Immature natural killer cell (primary cell): ENCODE data around the gene MYL2. TPM values are rescaled to one million over a fixed set of nuclear protein-coding genes. Genes with fewer than 3 reads are reported as not detected.

Experiments
- DNase-seq, 3 donors: peaks; one replicate each; pipeline ENCODE4 v3.0.0; 2022; ENCODE audit warnings: mixed read lengths in 1 of 3
- H3K27ac Mint-ChIP-seq, 6 donors: one replicate each; pipeline ENCODE4 v1.8.0; 2020; ENCODE audit warnings: mixed read lengths in 6 of 6, mild to moderate bottlenecking in 5 of 6, inconsistent platforms in 4 of 6, moderate library complexity in 3 of 6
- H3K27me3 Mint-ChIP-seq, 3 donors: one replicate each; pipeline ENCODE4 v1.8.0; 2020 to 2021; ENCODE audit warnings: low read depth in 3 of 3, mild to moderate bottlenecking in 3 of 3, mixed read lengths in 3 of 3, moderate library complexity in 3 of 3, inconsistent platforms in 1 of 3
- H3K36me3 Mint-ChIP-seq, 3 donors: one replicate each; pipeline ENCODE4 v1.8.0; 2020; ENCODE audit warnings: mixed read lengths in 3 of 3, inconsistent platforms in 2 of 3, mild to moderate bottlenecking in 2 of 3
- H3K4me1 Mint-ChIP-seq, 2 donors: one replicate each; pipeline ENCODE4 v1.8.0; 2020; ENCODE audit warnings: inconsistent platforms in 2 of 2, mild to moderate bottlenecking in 2 of 2, mixed read lengths in 2 of 2, moderate library complexity in 1 of 2
- H3K4me3 Mint-ChIP-seq, 5 donors: one replicate each; pipeline ENCODE4 v1.8.0; 2020; ENCODE audit warnings: mild to moderate bottlenecking in 5 of 5, mixed read lengths in 5 of 5, inconsistent platforms in 3 of 5, moderate library complexity in 3 of 5
- H3K9me3 Mint-ChIP-seq, 6 donors: one replicate each; pipeline ENCODE4 v1.8.0; 2020; ENCODE audit warnings: mild to moderate bottlenecking in 6 of 6, mixed read lengths in 6 of 6, inconsistent platforms in 4 of 6, moderate library complexity in 3 of 6
- polyA plus RNA-seq, 3 donors: library from polyadenylated mRNA; unstranded; fragments of 300-500 nt; fragmentation: Illumina TruSeq; gene quantifications; one replicate each; pipeline ENCODE4 v1.2.3, GENCODE V29; 2021

Gene MYL2
- polyA plus RNA-seq, 3 donors from 2014 or later: not detected

DNA sequence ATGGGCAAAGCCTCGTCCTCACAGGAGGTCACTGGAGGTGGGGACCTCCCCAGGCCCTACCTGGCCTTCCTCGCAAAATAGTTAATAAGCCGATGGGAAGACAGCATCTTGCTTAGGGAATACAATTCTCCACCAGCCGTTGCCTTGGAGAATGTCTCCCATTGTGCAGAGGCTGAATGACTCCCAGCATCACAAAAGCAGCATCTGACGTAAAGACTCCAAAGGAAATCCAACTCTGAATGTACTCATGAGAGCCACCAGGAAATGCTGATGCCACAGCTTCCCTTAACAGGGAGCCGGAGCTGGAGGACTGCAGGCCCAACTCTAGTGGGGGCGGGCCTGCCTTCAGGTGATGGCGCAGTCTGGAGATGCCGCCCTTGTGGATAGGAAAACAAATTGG is 58.0 kb downstream of the MYL2 start:
- H3K27ac Mint-ChIP-seq: no peak overlapping the region
- H3K9me3 Mint-ChIP-seq: no peaks in the 10 kb centered on the region
- no peak overlapping the region for H3K4me3 Mint-ChIP-seq
- peaks cover 0 to 3% of the 10 kb centered on the region in 2 donors for H3K4me1 Mint-ChIP-seq
- no peaks in the 10 kb centered on the region for H3K36me3 Mint-ChIP-seq
- H3K27me3 Mint-ChIP-seq: peaks cover 0 to 3% (median 2%) of the 10 kb centered on the region in 3 donors
- DNase-seq: no peak

DNA sequence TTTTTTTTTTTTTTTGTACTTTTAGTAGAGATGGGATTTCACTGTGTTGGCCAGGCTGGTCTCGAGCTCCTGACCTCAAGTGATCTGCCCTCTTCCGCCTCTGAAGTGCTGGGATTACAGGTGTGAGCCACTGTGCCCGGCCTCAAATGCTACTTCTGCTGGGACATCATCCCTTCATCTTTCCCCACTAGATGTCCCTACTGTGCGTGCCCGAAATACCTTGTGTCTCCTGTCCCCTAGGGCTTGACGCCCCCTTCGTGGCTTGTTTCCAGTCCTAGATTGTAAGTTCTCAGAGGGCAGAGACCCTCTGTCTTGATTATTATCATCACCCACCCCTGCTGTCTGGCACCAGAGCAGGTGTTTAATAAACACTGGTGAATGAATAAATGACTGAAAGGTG is 58.6 kb downstream of the MYL2 start:
- Mint-ChIP-seq H3K4me1 (peaks cover 0 to 3% of the 10 kb centered on the region in 2 donors), H3K27me3 (peaks cover 0 to 3% (median 2%) of the 10 kb centered on the region in 3 donors), H3K36me3 (no peaks in the 10 kb centered on the region), H3K9me3 (no peaks in the 10 kb centered on the region), H3K4me3 (no peak overlapping the region), H3K27ac (no peak overlapping the region)
- no peak for DNase-seq

Other genes starting within 250 kb of the MYL2 start
- gene HVCN1, start 231.5 kb downstream of the MYL2 start, polyA plus RNA-seq: 10 to 100 TPM; 28.8 to 54.0 (median 33.3) TPM
- 100 to 1,000 TPM in 1 of 3 donors, 10 to 100 TPM in 2; 74.3 to 116 (median 89.8) TPM for gene PPP1CC, start 177.7 kb downstream of the MYL2 start, polyA plus RNA-seq
- not detected for gene CCDC63, start 73.6 kb downstream of the MYL2 start, polyA plus RNA-seq
- gene CUX2, start 113.6 kb upstream of the MYL2 start, polyA plus RNA-seq: not detected